GM12891 (cell line): ENCODE data around the gene SHLD1.

Experiments used
- POLR2A ChIP-seq: IDR thresholded peaks from 2 replicates; pipeline ENCODE4 v1.6.1; 2011; ENCODE audit warnings: low read depth, low read length, control low read depth
- POLR2AphosphoS5 ChIP-seq: IDR thresholded peaks from 2 replicates; pipeline ENCODE4 v1.6.1; 2011; ENCODE audit warnings: low read depth, low read length, control low read depth
- POU2F2 ChIP-seq: IDR thresholded peaks from 2 replicates; pipeline ENCODE4 v1.6.1; 2011; ENCODE audit warnings: low read depth, mild to moderate bottlenecking, control low read depth, low read length, moderate library complexity

- TF ChIP-seq POLR2AphosphoS5 (no peak), POLR2A (no peak), POU2F2 (no peak)
Measured at GRCh38 chr20:5797165-5797564, 47.0 kb downstream of the SHLD1 start.
